ENCODE results near the gene TMEM106C.

The TMEM106C gene
- 9.8 reads per million, percentile 31 among the genes with 10 or more reads in this experiment for total RNA-seq

GRCh38 chr12:47963340-47964040, at the start of gene TMEM106C:
Gene TMEM106C (plus strand): TSS chr12:47963596. CDS start chr12:47964237, 641 bp downstream.
- DNase-seq = peak; percentile 88

GRCh38 chr12:47920913-47921312, 42.5 kb upstream of the TMEM106C start:
- DNase-seq = no peak

GRCh38 chr12:47921907-47922306, 41.5 kb upstream of the TMEM106C start:
- no peak for DNase-seq

- no peak for DNase-seq
Observed at GRCh38 chr12:47927346-47927745, 36.0 kb upstream of the TMEM106C start.

GRCh38 chr12:47930634-47931033, 32.8 kb upstream of the TMEM106C start:
- DNase-seq = no peak

- no peak for DNase-seq
Observed at GRCh38 chr12:47931187-47931586, 32.2 kb upstream of the TMEM106C start.

GRCh38 chr12:47935184-47935583, 28.2 kb upstream of the TMEM106C start:
- DNase-seq = no peak

GRCh38 chr12:47938093-47938492, 25.3 kb upstream of the TMEM106C start:
- DNase-seq = no peak

GRCh38 chr12:47938594-47938993, 24.8 kb upstream of the TMEM106C start:
- DNase-seq = no peak

- DNase-seq = no peak
Observed at GRCh38 chr12:47939009-47939601, 24.3 kb upstream of the TMEM106C start.

- DNase-seq = no peak
Observed at GRCh38 chr12:47940773-47941474, 22.5 kb upstream of the TMEM106C start.

GRCh38 chr12:47941475-47941780, 22.0 kb upstream of the TMEM106C start:
- DNase-seq = no peak

- DNase-seq = peak; percentile 20
Observed at GRCh38 chr12:47941871-47942613, 21.4 kb upstream of the TMEM106C start.

GRCh38 chr12:47942614-47943225, 20.7 kb upstream of the TMEM106C start:
- no peak for DNase-seq

GRCh38 chr12:47943623-47944340, 19.6 kb upstream of the TMEM106C start:
- no peak for DNase-seq

GRCh38 chr12:47944685-47945340, 18.6 kb upstream of the TMEM106C start:
- no peak for DNase-seq

- DNase-seq = no peak
Observed at GRCh38 chr12:47945341-47945728, 18.1 kb upstream of the TMEM106C start.

GRCh38 chr12:47946413-47947323, 16.7 kb upstream of the TMEM106C start:
- DNase-seq = no peak

GRCh38 chr12:47947341-47947740, 16.1 kb upstream of the TMEM106C start:
- no peak for DNase-seq
